HG03135 (cell line): ENCODE measurements around the gene PLA2G4E.

Experiments
- ATAC-seq: cut with Tn5 transposase; IDR thresholded peaks from one replicate; pipeline ENCODE4 v1.9.1; 2021; ENCODE audit warnings: mild to moderate bottlenecking, moderate library complexity; ENCODE audit not compliant: unreplicated experiment

The PLA2G4E gene

DNA sequence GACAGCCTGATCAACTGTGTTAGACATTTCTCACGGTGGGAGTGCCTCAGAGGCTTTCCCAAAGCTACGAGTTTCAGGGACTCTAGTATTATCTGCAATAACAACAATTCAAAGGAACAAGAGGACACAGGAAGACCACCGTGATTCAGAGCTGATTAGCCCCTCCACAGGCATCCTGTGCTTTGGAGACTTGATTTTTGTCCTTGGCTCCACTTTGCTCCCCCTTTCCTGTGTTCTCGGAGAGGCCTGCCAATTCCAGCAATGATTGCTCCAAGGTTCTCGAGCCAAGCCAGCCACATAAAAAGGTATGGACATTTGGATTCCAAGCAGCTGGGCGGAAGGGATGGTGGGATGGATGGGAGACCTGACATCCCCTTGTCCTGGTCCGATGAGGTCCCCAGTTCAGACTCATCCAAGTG is 62.8 kb downstream of the PLA2G4E start:
- ATAC-seq, result no peak

DNA sequence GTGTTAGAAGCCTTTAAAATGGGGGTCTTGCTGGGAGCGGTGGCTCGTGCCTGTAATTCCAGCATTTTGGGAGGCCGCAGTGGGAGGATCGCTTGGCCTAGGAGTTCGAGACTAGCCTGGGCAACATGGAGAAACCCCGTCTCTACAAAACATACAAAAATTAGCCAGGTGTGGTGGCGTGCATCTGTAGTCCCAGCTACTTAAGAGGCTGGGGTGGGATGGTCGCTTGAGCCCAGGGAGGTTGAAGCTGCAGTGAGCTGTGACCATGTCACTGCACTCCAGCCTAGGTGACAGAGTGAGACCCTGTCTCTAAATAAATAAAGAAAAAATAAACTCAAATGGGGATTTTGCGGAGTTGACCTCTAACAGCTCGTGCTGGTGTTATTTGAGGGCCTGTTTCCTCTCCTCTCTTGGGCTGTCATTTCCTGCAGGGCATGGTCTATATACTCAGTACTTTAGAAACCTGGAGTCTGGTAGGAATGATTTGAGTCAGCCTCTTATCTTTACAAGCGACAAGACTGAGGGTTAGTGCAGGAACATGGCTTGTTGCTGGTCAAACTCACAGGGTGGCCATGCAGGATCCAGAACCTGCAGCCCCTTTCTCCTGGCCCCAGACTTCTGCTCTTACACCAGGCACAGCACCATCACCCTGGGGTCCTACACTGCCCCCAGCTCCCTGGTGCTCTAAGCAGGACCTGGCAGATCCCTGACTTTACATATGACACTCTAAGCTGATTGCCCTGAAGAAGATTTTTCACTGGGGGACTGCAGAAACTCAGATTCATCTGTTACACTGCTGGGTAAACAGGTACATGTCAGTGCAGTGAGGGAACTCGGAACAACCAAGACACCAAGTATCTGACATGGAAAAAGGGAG is 63.6 kb downstream of the PLA2G4E start:
- ATAC-seq, result no peak

DNA sequence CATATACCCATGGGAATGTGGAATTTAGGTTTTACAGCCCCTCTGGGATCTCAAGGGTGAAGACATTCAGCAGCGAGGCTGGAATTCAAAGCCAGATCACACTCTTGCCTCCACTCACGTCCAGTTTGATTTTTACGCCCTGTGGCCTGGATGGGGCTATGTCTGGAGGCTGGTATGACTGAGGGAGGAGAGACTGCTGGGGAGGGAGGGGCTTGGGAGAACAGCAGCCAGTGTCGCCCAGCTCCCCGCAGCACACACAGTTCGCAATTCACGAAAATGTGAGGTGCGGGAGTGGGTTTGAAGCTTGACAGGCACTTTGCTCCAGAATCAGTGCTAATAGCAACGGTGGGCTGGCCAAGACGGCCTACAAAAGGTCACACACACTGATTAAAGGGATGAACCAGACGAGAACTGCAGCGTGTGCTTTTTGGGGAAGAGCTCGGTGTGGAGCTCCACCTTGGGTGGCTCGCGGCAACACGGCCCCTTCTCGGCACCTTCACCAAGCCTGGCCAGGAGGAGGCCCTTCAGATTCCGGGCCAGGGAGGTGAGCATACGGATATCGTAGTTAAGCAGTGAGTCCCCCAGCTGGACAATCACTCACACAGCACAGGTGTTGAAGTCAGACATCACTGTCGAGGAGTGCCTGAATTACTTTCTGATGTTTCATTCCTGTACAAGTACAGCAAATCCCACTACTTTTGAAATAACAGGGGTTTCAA is 64.9 kb downstream of the PLA2G4E start:
- ATAC-seq, result no peak

DNA sequence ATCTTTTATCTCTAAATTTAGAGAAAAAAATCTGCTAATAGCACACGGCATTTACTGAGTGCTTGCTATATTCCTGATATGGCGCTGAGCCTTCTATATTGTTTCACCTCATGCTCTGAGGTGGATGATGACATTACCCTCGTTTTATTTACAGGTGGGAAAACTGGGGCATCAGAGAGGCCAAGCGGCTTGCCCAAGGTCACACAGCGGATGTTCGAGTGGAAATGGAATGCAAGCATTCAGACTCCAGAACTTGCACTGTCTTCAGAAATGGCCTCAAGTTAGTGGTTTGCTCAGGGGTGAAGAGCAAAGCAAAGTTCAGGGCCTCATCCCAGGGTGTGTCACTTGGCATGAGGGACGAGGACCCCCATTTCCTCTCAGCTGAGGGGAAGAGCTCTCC is 65.7 kb downstream of the PLA2G4E start:
- ATAC-seq, result no peak

DNA sequence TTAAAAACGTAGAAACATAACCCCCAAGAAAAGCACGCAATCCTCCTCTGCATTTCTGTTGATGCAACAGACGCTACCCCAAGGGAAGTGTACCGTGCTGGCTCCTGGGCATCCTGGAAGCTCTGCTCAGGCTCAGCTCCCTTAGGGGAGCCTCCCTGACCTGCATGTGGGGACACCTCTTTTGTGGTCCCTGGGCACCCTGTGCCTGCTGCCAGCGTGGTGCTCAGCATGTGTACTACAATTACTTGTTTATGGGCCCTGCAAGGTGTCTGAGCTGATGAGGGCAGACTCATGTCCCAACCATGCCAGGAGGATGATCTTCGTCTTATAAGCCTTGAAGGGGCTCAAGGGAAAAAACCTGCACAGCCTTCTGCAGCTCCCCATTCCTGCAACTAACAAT is 66.8 kb downstream of the PLA2G4E start:
- ATAC-seq, result no peak

DNA sequence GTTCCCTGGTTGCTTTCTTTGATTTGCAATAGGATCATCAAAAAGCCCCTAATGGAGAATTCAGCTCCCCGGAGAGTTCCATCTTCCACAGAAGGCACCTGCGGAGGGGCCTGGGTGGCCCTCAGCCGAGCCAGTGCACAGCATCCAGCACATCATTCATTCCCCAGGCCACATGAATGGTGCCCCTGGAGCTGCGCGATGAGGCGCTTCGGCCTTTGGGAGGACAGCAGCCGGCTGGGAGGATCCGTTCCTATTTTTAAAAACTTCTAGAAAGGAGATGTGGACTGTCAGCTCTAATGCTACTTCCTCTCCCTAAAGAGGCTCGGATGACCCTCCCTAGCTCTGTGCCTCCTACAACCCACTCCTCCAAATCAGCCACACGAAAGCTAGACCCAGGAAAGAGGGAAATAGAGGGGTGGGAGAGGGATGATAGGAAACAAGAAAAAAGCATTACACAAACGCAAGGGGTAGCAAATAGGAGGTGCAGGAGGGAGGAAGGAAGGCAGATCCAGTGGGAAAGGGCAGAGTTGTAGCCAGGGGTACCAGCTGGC is 68.8 kb downstream of the PLA2G4E start:
- ATAC-seq, result no peak

DNA sequence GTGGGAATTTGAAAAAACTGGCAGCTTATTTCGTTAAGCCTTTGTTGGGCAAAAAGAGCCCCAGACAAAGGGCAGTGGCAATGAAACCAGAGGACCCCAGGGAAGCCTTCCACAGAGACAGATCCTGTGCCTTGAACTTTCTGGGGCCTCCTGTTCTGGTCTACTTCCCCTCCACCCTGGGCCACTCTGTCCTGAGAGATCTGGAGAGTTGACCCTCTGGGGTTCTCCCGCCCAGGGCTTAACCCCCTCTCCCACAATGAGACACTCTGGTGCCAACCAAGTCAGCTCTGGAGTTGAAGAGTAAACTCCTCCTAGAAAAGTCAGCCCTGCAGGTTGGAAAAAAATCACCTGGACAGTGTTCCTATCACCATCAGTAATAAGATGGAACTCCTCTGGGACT is 69.3 kb downstream of the PLA2G4E start:
- no peak for ATAC-seq

DNA sequence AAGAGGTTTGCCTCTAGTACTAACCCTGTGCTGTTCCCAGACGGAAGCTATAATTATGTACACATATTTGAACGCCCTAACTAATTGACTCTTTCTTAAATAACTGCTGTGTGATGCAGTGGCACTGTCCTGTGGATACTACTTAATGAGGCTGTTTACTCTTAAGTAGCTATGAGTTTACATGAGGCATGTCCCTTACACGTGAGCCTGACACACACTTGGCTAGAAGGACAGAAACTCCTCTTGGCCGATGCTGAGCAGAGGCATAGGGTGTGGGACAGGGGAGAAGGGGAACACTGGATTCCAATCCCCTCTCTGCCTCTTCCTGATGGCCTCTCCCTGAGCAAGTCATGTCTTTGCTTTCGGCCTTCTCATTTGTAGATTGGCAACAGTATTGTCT is 70.4 kb downstream of the PLA2G4E start:
- no peak for ATAC-seq

DNA sequence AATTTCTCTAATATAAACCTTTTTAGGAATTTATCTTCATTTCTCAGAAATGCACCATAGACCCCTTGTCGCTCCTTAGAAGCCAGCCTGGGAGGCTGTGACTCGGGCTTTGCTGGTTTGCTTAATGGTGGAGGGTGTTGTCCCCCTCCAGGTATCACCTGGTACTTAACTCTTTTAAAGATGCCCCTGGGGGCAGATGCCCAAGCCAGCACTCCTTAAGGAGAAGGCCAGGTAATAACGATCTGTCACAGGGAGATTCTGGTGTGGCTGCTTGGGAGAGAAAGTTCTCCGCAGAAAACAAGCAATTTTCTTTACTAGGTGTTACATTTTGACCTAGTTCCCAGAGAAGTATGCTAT is 70.7 kb downstream of the PLA2G4E start:
- no peak for ATAC-seq

DNA sequence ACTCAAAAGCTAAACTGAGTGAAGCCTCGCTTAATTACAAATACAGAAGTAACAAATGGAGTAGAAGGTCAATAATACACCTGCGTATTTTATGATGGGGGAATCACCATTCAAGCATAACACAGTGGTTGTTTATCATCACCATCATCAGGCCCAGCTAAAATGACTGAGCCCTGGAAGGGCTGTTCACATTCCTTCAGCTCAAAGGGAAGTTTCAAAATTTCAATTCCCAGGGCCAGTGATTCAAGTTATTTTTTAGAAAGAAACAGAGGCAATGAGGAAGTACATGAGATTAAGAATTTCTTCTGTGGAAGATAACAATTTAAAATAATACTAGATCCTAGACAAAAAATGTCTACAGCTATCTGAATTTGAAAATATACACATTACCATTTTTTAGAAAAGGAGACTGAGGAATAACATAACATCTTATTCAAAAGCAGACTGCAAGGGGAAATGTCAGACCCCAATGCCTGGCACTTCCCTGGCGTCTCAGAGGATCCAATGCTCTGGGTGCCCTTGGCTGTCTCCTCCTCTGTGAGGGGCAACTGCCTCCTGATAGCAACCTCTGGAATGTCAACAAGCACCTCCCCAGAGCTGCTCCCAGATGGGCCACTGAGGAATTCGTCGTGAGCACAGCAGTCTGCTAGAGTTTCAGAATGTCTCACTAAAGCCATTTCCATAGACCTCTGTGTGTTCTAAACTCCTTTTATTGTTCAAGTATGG is 71.3 kb downstream of the PLA2G4E start:
- ATAC-seq, result no peak

DNA sequence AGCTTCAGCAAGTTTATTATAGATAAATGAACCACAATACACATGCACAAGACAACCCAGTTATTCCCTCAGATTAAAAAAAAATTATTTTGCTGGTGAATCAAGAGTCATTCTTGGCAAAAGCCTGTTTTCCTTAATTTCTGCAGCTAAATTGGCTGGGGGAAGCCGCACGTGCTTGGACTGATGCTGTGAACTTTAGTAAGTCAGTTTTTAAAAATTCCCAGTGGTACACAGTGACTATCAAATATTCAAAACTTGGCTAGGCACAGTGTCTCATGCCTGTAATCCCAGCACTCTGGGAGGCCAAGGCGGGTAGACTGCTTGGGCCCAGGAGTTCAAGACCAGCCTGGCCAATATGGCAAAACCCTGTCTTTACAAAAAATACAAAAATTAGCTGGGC is 72.4 kb downstream of the PLA2G4E start:
- ATAC-seq, result no peak

DNA sequence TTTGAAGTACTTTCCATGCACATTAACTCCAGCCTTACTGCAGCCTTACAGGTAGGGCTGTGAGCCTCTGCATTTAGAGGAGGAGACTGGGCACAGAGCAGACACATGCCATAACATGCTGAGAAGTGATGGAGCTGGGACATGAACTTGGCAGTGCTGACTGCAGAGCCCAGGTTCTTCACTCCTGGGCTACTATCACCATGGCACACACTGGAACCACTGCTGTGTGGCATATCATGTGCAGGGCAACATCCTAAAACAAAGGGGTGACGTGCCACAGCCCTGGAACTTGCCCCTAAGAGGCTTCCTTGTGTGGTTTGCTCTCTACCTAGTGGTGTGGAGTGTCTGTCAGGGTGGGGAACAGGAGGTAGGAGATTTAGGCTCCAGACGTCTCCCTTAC is 73.9 kb downstream of the PLA2G4E start:
- ATAC-seq, result no peak

DNA sequence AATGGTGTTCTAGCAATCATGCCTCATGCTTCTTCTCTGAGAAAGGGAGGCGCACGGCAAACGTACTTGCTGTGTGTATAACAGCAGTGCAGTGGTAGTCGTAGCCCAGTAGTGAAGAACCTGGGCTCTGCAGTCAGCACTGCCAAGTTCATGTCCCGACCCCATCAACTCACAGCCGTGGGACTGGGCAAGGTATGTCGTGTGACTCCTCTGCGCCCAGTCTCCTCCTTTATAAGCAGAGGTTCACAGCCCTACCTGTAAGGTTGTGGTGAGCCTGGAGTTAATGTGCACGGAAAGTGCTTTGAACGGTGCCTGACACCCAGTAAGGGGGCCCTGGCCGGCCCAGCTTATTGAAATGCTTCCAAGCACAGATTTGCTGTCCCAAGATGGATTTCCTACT is 75.1 kb downstream of the PLA2G4E start:
- no peak for ATAC-seq

DNA sequence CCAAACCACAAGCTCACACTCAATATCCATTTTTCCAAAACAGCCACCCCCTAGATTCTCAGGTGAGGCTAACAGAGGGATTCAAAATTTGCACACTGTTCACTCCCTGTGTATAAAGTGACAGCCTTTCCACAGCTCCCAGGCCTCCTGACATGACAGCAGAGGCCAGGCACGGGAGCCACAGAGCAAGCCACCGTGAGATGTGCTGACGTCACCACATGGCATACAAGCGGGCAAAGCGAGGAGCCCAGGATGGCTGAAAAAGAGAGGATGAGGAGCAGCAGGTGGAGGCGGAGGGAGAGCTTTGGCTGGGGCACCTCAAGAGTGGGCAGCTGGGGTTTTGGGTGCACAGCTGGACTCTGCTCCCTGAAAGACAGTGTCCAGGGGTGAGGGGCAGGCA is 75.6 kb downstream of the PLA2G4E start:
- no peak for ATAC-seq

DNA sequence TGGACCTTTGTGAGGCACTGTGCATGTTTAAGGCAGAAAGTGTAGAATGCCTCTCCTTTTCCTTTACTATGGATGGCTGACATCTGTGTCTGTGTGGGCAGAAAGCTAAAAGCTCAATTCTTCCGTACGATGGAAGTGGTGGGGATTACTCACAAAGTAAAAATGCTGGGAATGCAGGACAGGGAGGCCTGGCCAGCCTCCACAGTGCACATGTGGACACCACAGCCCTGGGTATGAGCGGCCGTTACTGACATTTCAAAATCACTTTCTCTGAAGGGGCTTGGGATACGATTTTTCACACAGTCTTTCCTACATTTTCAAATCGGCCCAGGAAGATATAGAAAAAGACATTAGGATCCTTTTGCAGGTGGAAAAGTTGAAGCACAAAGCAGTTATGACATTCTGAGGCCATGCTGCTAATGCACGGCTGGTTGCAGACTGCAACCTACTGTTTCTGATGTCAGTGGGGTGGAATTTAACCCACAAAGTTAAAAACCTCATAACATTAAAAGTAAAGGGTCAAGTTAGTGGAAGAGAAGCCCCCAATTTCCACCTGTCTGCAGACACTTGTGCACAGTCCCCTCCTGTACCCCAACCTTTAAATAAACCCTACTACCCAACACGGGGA is 76.4 kb downstream of the PLA2G4E start:
- ATAC-seq, result no peak

DNA sequence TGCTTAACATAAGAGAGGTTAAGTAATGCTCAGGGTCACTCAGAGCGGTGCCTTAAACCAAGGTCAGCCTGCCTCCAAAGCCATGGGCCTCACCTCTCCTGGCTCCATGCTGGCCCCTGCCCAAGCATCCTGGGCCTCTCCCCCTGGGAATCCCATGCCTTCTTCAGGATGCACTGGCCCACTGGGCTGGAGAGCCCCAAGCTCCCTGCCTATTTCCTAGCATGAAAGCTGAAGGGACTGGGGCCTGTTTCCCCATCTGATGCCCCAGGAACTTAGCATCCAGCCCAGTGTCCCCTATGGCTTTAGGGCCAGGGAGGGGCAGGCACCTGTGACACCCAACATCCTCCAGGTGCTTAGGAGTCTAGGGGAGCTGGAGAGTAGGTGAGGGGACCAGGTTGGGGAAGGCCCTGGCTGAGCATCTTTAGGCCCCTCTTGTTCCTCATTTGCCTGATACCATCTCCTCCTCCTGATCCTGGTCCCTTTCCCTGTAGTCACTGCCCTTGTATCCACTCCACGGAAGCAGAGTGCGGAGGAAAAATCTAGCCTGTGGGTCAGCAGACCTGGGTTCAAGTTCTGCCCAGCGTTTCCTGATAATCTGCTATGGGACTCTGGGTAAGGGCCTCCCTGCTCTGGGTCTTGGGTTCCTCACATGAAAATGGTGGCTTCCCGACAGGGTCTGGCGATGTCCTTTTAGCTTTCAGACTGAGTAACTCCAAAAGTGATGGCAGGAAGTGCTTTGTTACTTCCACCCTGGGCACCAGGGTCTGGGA is 77.1 kb downstream of the PLA2G4E start:
- no peak for ATAC-seq

DNA sequence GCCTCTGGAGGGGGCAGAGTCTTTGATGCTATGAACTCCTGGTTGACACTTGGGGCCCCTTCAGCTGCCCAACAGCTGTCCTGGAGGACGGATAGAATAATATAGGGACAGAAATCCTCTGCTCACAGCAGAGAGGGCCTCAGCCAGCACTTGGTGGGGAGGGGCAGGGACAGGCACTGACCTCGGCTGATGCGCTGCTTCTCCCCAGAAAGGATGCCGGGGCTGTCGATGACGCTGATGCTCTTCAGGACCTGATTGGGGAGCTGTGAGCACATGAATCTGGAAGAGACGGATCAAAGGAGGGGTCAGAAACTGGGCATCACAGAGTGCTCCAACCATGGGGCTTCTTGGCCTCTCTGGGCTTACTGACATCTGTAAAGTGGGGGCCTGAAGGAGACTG is 78.0 kb downstream of the PLA2G4E start:
- ATAC-seq, result no peak

DNA sequence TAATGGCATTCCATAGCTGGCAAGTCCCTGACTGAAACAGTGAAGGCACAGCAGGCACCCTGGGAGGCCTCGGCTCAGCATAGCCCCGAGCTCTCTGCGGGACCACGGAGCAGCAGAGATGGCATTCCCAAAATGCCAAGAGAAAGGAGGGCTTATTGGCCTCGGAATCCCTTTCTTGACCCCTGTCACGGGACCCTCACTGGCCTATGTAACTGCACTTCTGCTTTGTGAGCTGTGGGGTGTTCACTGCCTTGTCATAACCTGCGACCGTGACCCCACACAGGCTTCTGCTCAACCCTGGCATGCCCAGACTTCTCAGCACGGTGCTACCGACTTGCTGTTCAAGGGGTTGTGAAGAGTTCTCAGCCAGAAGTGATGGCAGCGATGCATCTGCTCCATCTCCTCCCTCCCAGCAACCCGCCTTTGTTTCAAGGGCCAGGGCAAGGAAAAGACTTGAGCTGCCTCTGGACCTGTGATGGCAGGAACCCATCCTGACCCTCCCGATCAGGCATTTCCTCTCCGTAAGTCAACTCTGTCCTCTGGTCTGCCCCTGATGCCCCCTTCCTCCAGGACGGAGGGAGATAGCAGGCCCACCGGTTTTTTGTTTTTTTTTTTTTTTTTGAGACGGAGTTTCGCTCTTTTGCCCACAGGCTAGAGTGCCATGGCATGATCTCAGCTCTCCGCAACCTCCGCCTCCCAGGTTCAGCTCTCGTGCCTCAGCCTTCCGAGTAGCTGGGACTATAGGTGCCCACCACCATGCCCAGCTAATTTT is 79.0 kb downstream of the PLA2G4E start:
- no peak for ATAC-seq

DNA sequence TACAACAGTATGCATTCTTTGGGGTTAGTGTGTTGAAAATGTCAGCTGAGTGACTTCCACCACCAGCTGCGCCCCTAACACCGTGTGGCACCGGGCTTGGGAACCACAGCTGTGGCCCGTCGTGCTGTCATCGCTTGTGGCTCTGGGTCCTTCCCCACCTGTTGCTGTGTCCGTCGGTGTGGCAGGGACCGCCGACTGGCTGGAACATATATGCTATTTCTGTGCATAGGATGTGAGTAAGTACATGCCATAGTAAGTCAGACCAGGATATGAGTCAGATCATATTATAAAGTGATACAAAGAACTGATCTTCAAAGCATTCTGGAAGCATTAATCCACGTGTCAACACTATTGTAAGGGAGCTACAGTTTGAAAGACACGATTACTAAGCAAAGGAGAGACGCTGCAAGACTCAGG is 80.4 kb downstream of the PLA2G4E start:
- ATAC-seq, result no peak

DNA sequence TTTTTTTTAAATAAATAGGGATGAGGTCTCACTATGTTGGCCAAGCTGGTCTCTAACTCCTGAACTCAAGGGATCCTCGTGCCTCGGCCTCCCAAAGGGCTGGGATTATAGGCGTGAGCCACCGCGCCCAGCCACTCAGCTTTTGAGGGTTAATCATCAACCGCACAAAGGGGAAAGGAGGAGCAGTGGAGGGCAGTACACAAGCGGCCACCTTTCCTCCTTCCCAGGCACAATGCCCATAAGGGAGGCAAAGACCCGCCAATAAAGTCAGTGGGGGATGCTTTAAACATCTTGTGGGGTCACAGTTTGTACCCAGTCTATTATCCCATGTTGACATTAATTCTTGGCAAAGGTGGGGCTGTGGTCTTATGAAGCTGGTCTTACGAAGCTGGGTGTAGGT is 80.9 kb downstream of the PLA2G4E start:
- no peak for ATAC-seq
